CD4-positive, alpha-beta memory T cell (primary cell): Measurements from ENCODE around the gene HDAC7. TPM values are rescaled to one million over a fixed set of nuclear protein-coding genes. Genes with fewer than 3 reads are reported as not detected.

Experiments
- CTCF ChIA-PET: fragments of 350-600 bp; sonication (Branson Sonifier 250); formaldehyde crosslinking; loops from one replicate; lab custom pipeline; 2021; ENCODE audit warnings: inconsistent platforms; ENCODE audit not compliant: partially characterized antibody; lab: Charles Lee
- POLR2A ChIA-PET: fragments of 350-600 bp; sonication (Branson Sonifier 250); formaldehyde crosslinking; loops from one replicate; lab custom pipeline; 2021; ENCODE audit not compliant: partially characterized antibody; lab: Charles Lee
- DNase-seq, 5 donors: peaks; one replicate each; pipeline versions ENCODE4 v3.0.0 to v3.0.0-alpha.2; 2020 to 2022; ENCODE audit warnings: mixed read lengths in 1 of 5
- H3K27ac ChIP-seq: one replicate; pipeline ENCODE4 v1.7.0; 2013; ENCODE audit warnings: low read depth, low read length
- H3K27me3 ChIP-seq: 2 replicates; pipeline ENCODE4 v1.7.0; 2013; ENCODE audit warnings: mild to moderate bottlenecking, low read length, moderate library complexity; ENCODE audit not compliant: insufficient read depth
- H3K36me3 ChIP-seq: 2 replicates; pipeline ENCODE4 v1.7.0; 2013; ENCODE audit warnings: mild to moderate bottlenecking, low read length, moderate library complexity; ENCODE audit not compliant: insufficient read depth
- H3K4me1 ChIP-seq: 2 replicates; pipeline ENCODE4 v1.7.0; 2013; ENCODE audit warnings: mild to moderate bottlenecking, low read length, moderate library complexity; ENCODE audit not compliant: insufficient read depth
- H3K4me3 ChIP-seq, 2 donors: one replicate each; pipeline ENCODE4 v1.7.0; 2013; ENCODE audit warnings: low read length in 2 of 2, mild to moderate bottlenecking in 1 of 2
- H3K9me3 ChIP-seq, 2 donors: one replicate each; pipeline ENCODE4 v1.7.0; 2013; ENCODE audit warnings: low read length in 2 of 2, control low read depth in 1 of 2; ENCODE audit not compliant: control insufficient read depth in 1 of 2
- H3K27ac Mint-ChIP-seq, 7 donors: one replicate each; pipeline ENCODE4 v1.8.0; 2020 to 2021; ENCODE audit warnings: mixed read lengths in 7 of 7, mild to moderate bottlenecking in 6 of 7, inconsistent platforms in 3 of 7, moderate library complexity in 3 of 7
- H3K27me3 Mint-ChIP-seq, 2 donors: one replicate each; pipeline ENCODE4 v1.8.0; 2020 to 2021; ENCODE audit warnings: mixed read lengths in 2 of 2
- H3K36me3 Mint-ChIP-seq, 2 donors: one replicate each; pipeline ENCODE4 v1.8.0; 2020 to 2021; ENCODE audit warnings: mixed read lengths in 2 of 2, inconsistent platforms in 1 of 2, mild to moderate bottlenecking in 1 of 2
- H3K4me1 Mint-ChIP-seq, 4 donors: one replicate each; pipeline ENCODE4 v1.8.0; 2020 to 2021; ENCODE audit warnings: mixed read lengths in 4 of 4, mild to moderate bottlenecking in 1 of 4
- H3K4me3 Mint-ChIP-seq, 8 donors: one replicate each; pipeline ENCODE4 v1.8.0; 2020 to 2021; ENCODE audit warnings: mixed read lengths in 8 of 8, mild to moderate bottlenecking in 7 of 8, moderate library complexity in 6 of 8, inconsistent platforms in 3 of 8
- H3K9me3 Mint-ChIP-seq, 8 donors: one replicate each; pipeline ENCODE4 v1.8.0; 2020 to 2021; ENCODE audit warnings: mixed read lengths in 8 of 8, mild to moderate bottlenecking in 5 of 8, inconsistent platforms in 3 of 8, moderate library complexity in 1 of 8
- intact Hi-C: fragments of 100-400 bp; cut with micrococcal nuclease; formaldehyde crosslinking; loops from one replicate; pipeline ENCODE4 v1.15.1; 2023
- polyA plus RNA-seq, 2 donors: library from polyadenylated mRNA; unstranded; fragments of 300-500 nt; fragmentation: Illumina TruSeq; gene quantifications; one replicate each; pipeline ENCODE4 v1.2.3, GENCODE V29; 2021
- total RNA-seq, 2 experiments: library from RNA; stranded (reverse); gene quantifications; one replicate each; pipeline ENCODE4 v1.2.3, GENCODE V29; 2021

HDAC7 gene
- total and polyA plus RNA-seq, 4 experiments from 2014 or later = 7.9 to 142 (median 83.1) TPM

- H3K4me3 ChIP-seq = no peak overlapping the region
- no peak for DNase-seq
- no peaks in the 10 kb centered on the region for H3K27me3 ChIP-seq
- Mint-ChIP-seq H3K27me3 (no peaks in the 10 kb centered on the region), H3K27ac (no peak overlapping the region), H3K4me1 (peaks cover 7 to 12% (median 10%) of the 10 kb centered on the region in 4 donors), H3K4me3 (no peak overlapping the region), H3K9me3 (no peaks in the 10 kb centered on the region), H3K36me3 (peaks cover 27 to 71% of the 10 kb centered on the region in 2 donors)
- POLR2A ChIA-PET = interaction anchor here (0.9 kb wide), 1 partner anchor 30 kb away, joined by 3 read pairs; no protein-coding TSS in a partner anchor
- no peaks in the 10 kb centered on the region for H3K9me3 ChIP-seq
- intact Hi-C loops = no loop called here
- no peak overlapping the region for H3K27ac ChIP-seq
- H3K36me3 ChIP-seq = peaks cover 59% of the 10 kb centered on the region
- peaks cover 2% of the 10 kb centered on the region for H3K4me1 ChIP-seq
- CTCF ChIA-PET = interaction anchor here (1.0 to 20.2 kb wide), 2 partner anchors 42 to 55 kb away, joined by 3 to 671 read pairs; no protein-coding TSS in a partner anchor
These were observed 35.6 kb downstream of the HDAC7 start for GRCh38 chr12:47783821-47784819.

- H3K4me3 Mint-ChIP-seq = no peak overlapping the region
- no peaks in the 10 kb centered on the region for H3K27me3 Mint-ChIP-seq
- DNase-seq = no peak
- intact Hi-C loops = no loop called here
- H3K9me3 Mint-ChIP-seq = no peaks in the 10 kb centered on the region
- POLR2A ChIA-PET = interaction anchor here (0.9 to 6.2 kb wide), 2 partner anchors 31 to 54 kb away, joined by 3 to 41 read pairs; no protein-coding TSS in a partner anchor
- Histone ChIP-seq H3K4me3 (no peak overlapping the region), H3K27ac (no peak overlapping the region), H3K4me1 (peaks cover 4% of the 10 kb centered on the region), H3K27me3 (no peaks in the 10 kb centered on the region), H3K36me3 (peaks cover 49% of the 10 kb centered on the region), H3K9me3 (no peaks in the 10 kb centered on the region)
- H3K4me1 Mint-ChIP-seq = peaks cover 8 to 15% (median 10%) of the 10 kb centered on the region in 4 donors
- peaks cover 19 to 62% of the 10 kb centered on the region in 2 donors for H3K36me3 Mint-ChIP-seq
- peak overlapping the region in 4 of 7 donors; percentile 52 to 90 (median 72) for H3K27ac Mint-ChIP-seq
- CTCF ChIA-PET = interaction anchor here (1.9 to 20.2 kb wide), 5 partner anchors 17 to 71 kb away, joined by 11 to 671 read pairs (median 318); partner anchors contain the start of gene RPAP3
These were observed 36.5 kb downstream of the HDAC7 start for GRCh38 chr12:47783024-47783755.

- ChIA-PET CTCF (interaction anchor here (0.9 to 20.2 kb wide), 10 partner anchors 9 to 71 kb away, joined by 3 to 671 read pairs (median 10); partner anchors contain the start of gene RPAP3), POLR2A (interaction anchor here (0.6 to 6.2 kb wide), 6 partner anchors 10 to 55 kb away, joined by 3 to 41 read pairs (median 4); partner anchors contain the start of genes HDAC7 and SLC48A1)
- Histone ChIP-seq H3K4me3 (no peak overlapping the region), H3K36me3 (peaks cover 41% of the 10 kb centered on the region), H3K4me1 (peaks cover 4% of the 10 kb centered on the region), H3K27me3 (no peaks in the 10 kb centered on the region), H3K27ac (no peak overlapping the region), H3K9me3 (no peaks in the 10 kb centered on the region)
- no peak for DNase-seq
- Mint-ChIP-seq H3K4me3 (no peak overlapping the region), H3K4me1 (peaks cover 8 to 15% (median 9%) of the 10 kb centered on the region in 4 donors), H3K9me3 (no peaks in the 10 kb centered on the region), H3K36me3 (peaks cover 12 to 53% of the 10 kb centered on the region in 2 donors), H3K27me3 (no peaks in the 10 kb centered on the region), H3K27ac (peak overlapping the region in 4 of 7 donors; percentile 52 to 87 (median 80))
- intact Hi-C loops = no loop called here
These were observed 37.3 kb downstream of the HDAC7 start for GRCh38 chr12:47782372-47782770.

- peaks cover 35% of the 10 kb centered on the region for H3K36me3 ChIP-seq
- no peak overlapping the region for H3K4me3 Mint-ChIP-seq
These were observed 38.0 kb downstream of the HDAC7 start for GRCh38 chr12:47781479-47782371.

GRCh38 chr12:47779943-47780504 lies 39.7 kb downstream of the HDAC7 start:
- Mint-ChIP-seq H3K4me1 (peaks cover 7 to 20% (median 9%) of the 10 kb centered on the region in 4 donors), H3K9me3 (no peaks in the 10 kb centered on the region), H3K27me3 (no peaks in the 10 kb centered on the region), H3K4me3 (no peak overlapping the region), H3K36me3 (peaks cover 5 to 30% of the 10 kb centered on the region in 2 donors), H3K27ac (peak overlapping the region in 1 of 7 donors; percentile 15)
- no peak for DNase-seq
- intact Hi-C loops = loop anchor here (1.0 to 2.0 kb wide), 5 partner anchors 29 to 129 kb away; no protein-coding TSS in a partner anchor
- no peak overlapping the region for H3K27ac ChIP-seq
- CTCF ChIA-PET = interaction anchor here (0.8 to 20.2 kb wide), 17 partner anchors 10 to 114 kb away, joined by 3 to 671 read pairs (median 5); partner anchors contain the start of genes HDAC7 and RPAP3
- peaks cover 4% of the 10 kb centered on the region for H3K4me1 ChIP-seq
- POLR2A ChIA-PET = interaction anchor here (0.7 to 6.2 kb wide), 10 partner anchors 17 to 58 kb away, joined by 3 to 41 read pairs (median 5); partner anchors contain the start of gene HDAC7
- peaks cover 18% of the 10 kb centered on the region for H3K36me3 ChIP-seq
- H3K27me3 ChIP-seq = no peaks in the 10 kb centered on the region
- no peak overlapping the region for H3K4me3 ChIP-seq
- no peaks in the 10 kb centered on the region for H3K9me3 ChIP-seq

More at GRCh38 chr12:47781479-47782371, 38.0 kb downstream of the HDAC7 start:
- H3K4me1 Mint-ChIP-seq = peaks cover 7 to 15% (median 9%) of the 10 kb centered on the region in 4 donors
- H3K27ac ChIP-seq = no peak overlapping the region
- H3K27ac Mint-ChIP-seq = peak overlapping the region in 6 of 7 donors; percentile 35 to 84 (median 67)
- POLR2A ChIA-PET = interaction anchor here (0.6 to 6.2 kb wide), 8 partner anchors 9 to 56 kb away, joined by 3 to 41 read pairs (median 5); partner anchors contain the start of genes HDAC7 and SLC48A1
- CTCF ChIA-PET = interaction anchor here (0.9 to 20.2 kb wide), 12 partner anchors 9 to 70 kb away, joined by 3 to 671 read pairs (median 6); partner anchors contain the start of gene RPAP3
- no peak for DNase-seq
- intact Hi-C loops = no loop called here
- H3K27me3 ChIP-seq = no peaks in the 10 kb centered on the region
- peaks cover 8 to 47% of the 10 kb centered on the region in 2 donors for H3K36me3 Mint-ChIP-seq
- no peaks in the 10 kb centered on the region for H3K9me3 ChIP-seq
- H3K4me3 ChIP-seq = no peak overlapping the region
- H3K9me3 Mint-ChIP-seq = no peaks in the 10 kb centered on the region
- no peaks in the 10 kb centered on the region for H3K27me3 Mint-ChIP-seq
- peaks cover 4% of the 10 kb centered on the region for H3K4me1 ChIP-seq
